ENCODE data around the gene C20orf173. TPM values are rescaled to one million over a fixed set of nuclear protein-coding genes. Genes with fewer than 3 reads are reported as not detected.

Gene C20orf173
- total RNA-seq, 1 donor from 2014 or later = not detected

DNA sequence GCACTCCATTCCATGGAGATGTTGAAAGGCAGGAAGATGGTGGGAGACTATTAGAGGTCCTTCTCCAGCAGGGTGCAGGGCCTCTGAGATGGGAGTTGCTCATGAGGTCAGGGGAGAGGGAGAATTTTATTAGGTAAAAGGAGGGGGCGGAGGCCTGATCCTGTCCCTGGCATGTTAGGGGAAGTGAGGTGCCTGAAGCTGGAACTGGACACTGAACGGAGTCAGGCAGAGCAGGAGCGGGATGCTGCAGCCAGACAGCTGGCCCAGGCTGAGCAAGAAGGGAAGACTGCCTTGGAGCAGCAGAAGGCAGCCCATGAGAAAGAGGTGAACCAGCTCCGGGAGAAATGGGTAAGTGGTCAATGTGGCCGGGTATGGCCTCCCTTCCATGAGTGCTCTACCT is 49.7 kb downstream of the C20orf173 start:
- Mint-ChIP-seq H3K36me3 (ENCODE audit: insufficient read depth) (peaks cover 28% of the 10 kb centered on the region), H3K27ac (no peak overlapping the region), H3K4me1 (ENCODE audit: low read depth) (no peaks in the 10 kb centered on the region), H3K4me3 (ENCODE audit: low read depth) (no peak overlapping the region), H3K27me3 (no peaks in the 10 kb centered on the region), H3K9me3 (ENCODE audit: low read depth) (peaks cover 7% of the 10 kb centered on the region)
- no peak for DNase-seq (ENCODE audit: low spot score, unreplicated experiment)
- no peak for TF ChIP-seq CTCF (IDR thresholded peaks at IDR 0.05; ENCODE audit: unreplicated experiment)

GRCh38 chr20:35478804-35479472 is 50.5 kb downstream of the C20orf173 start:
- Mint-ChIP-seq H3K4me1 (ENCODE audit: low read depth) (no peaks in the 10 kb centered on the region), H3K27me3 (no peaks in the 10 kb centered on the region), H3K27ac (no peak overlapping the region), H3K36me3 (ENCODE audit: insufficient read depth) (peaks cover 21% of the 10 kb centered on the region), H3K9me3 (ENCODE audit: low read depth) (peaks cover 4% of the 10 kb centered on the region), H3K4me3 (ENCODE audit: low read depth) (no peak overlapping the region)
- DNase-seq (ENCODE audit: low spot score, unreplicated experiment) = no peak
- TF ChIP-seq CTCF (IDR thresholded peaks at IDR 0.05; ENCODE audit: unreplicated experiment) = no peak

Other genes with a start within 250 kb of the C20orf173 start
- 108 and 109 TPM in 2 replicates for gene EIF6, start 244.9 kb downstream of the C20orf173 start, total RNA-seq
- gene FAM83C, start 237.2 kb downstream of the C20orf173 start, total RNA-seq = not detected in 2 replicates
- 59.2 and 65.0 TPM in 2 replicates for gene UQCC1, start 117.7 kb downstream of the C20orf173 start, total RNA-seq
- gene GDF5, start 91.4 kb downstream of the C20orf173 start, total RNA-seq = not detected in 2 replicates
- gene CEP250, start 74.1 kb downstream of the C20orf173 start, total RNA-seq = 73.2 and 76.9 TPM in 2 replicates
- gene ERGIC3, start 12.4 kb upstream of the C20orf173 start, total RNA-seq = 286 and 290 TPM in 2 replicates
- gene SPAG4, start 86.2 kb upstream of the C20orf173 start, total RNA-seq = 1.1 and 2.5 TPM in 2 replicates
- gene CPNE1, start 135.2 kb upstream of the C20orf173 start, total RNA-seq = 293 and 298 TPM in 2 replicates
- gene RBM12, start 135.2 kb upstream of the C20orf173 start, total RNA-seq = 157 and 161 TPM in 2 replicates
- 13.7 and 16.8 TPM in 2 replicates for gene NFS1, start 169.7 kb upstream of the C20orf173 start, total RNA-seq
- gene ROMO1, start 169.8 kb upstream of the C20orf173 start, total RNA-seq = 129 and 140 TPM in 2 replicates
- gene RBM39, start 212.6 kb upstream of the C20orf173 start, total RNA-seq = 491 and 515 TPM in 2 replicates
- gene PHF20, start 242.4 kb upstream of the C20orf173 start, total RNA-seq = 37.1 and 42.2 TPM in 2 replicates